ENCODE measurements around the gene KBTBD8. TPM values are rescaled to one million over a fixed set of nuclear protein-coding genes. Genes with fewer than 3 reads are reported as not detected.
A peak's percentile ranks its signal among the peaks of the same experiment; 100 is the strongest.

Gene KBTBD8
- total and polyA plus RNA-seq, 2 of the 13 experiments (the other 11 are each of a cell fraction or from before 2014, with no cell fraction given), result 1.1 to 7.6 TPM

DNA sequence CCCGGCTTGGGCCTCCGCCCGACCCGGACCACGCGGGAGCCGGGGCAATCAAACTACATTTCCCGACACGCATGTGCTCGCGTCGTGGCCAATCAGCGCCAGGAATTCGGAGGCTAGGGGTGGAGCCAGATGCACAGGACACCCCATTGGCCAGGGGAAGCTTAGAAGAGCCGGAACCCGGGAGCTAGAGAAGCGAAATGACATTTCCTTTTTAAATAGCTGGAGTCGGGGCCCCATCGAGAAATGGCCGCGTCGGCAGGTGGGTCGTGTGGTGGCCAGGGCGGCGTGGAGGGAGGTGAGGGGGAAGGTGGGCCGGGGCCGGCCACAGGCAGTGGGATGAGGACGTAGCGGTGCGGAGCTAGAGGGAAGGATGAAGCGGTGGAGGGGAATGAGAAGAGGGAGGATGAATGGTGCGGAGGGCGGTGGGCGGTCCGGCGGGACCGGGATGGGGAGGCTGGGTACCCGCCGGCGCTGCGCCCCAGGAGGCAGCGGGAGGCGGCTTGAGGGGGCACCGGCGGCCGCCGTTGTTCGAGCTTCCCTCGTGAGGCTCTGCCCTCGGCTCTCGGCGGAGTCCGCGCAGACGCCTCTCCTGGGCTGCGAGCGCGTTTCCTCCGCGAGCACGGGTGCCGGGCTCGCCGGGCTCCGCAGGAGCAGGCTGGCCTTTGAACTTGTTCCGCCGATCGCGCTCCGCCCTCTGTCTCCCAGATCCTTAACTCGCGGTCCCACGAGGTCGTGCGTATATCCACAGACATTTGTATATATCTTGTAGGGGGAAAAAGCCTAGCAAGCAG is at the start of gene KBTBD8 (continued):
- TF ChIP-seq, protein P1, sequence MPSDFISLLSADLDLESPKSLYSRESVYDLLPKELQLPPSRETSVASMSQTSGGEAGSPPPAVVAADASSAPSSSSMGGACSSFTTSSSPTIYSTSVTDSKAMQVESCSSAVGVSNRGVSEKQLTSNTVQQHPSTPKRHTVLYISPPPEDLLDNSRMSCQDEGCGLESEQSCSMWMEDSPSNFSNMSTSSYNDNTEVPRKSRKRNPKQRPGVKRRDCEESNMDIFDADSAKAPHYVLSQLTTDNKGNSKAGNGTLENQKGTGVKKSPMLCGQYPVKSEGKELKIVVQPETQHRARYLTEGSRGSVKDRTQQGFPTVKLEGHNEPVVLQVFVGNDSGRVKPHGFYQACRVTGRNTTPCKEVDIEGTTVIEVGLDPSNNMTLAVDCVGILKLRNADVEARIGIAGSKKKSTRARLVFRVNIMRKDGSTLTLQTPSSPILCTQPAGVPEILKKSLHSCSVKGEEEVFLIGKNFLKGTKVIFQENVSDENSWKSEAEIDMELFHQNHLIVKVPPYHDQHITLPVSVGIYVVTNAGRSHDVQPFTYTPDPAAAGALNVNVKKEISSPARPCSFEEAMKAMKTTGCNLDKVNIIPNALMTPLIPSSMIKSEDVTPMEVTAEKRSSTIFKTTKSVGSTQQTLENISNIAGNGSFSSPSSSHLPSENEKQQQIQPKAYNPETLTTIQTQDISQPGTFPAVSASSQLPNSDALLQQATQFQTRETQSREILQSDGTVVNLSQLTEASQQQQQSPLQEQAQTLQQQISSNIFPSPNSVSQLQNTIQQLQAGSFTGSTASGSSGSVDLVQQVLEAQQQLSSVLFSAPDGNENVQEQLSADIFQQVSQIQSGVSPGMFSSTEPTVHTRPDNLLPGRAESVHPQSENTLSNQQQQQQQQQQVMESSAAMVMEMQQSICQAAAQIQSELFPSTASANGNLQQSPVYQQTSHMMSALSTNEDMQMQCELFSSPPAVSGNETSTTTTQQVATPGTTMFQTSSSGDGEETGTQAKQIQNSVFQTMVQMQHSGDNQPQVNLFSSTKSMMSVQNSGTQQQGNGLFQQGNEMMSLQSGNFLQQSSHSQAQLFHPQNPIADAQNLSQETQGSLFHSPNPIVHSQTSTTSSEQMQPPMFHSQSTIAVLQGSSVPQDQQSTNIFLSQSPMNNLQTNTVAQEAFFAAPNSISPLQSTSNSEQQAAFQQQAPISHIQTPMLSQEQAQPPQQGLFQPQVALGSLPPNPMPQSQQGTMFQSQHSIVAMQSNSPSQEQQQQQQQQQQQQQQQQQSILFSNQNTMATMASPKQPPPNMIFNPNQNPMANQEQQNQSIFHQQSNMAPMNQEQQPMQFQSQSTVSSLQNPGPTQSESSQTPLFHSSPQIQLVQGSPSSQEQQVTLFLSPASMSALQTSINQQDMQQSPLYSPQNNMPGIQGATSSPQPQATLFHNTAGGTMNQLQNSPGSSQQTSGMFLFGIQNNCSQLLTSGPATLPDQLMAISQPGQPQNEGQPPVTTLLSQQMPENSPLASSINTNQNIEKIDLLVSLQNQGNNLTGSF (CRISPR knock-in tag; IDR thresholded peaks at IDR 0.05), result no peak
- TF ChIP-seq SAFB2 (CRISPR knock-in tag; IDR thresholded peaks at IDR 0.05; ENCODE audit: borderline replicate concordance, low read depth) (no peak), PTBP1 (IDR thresholded peaks at IDR 0.05; ENCODE audit: low read depth, low read length, poor library complexity, severe bottlenecking) (peak; percentile 49), SNAI1 (CRISPR knock-in tag; IDR thresholded peaks at IDR 0.05; ENCODE audit: borderline replicate concordance) (no peak), ZFP90 (CRISPR knock-in tag; IDR thresholded peaks at IDR 0.05; ENCODE audit: borderline replicate concordance) (0 out of 2 replicates have a peak, but pooled peaks have one; percentile 16), HOXA5 (CRISPR knock-in tag; IDR thresholded peaks at IDR 0.05) (0 out of 2 replicates have a peak, but pooled peaks have one; percentile 30), ASH2L (IDR thresholded peaks at IDR 0.05; ENCODE audit: insufficient read length, low read depth, low read length) (peak; percentile 84), HOXA9 (CRISPR knock-in tag; IDR thresholded peaks at IDR 0.05; ENCODE audit: borderline replicate concordance) (no peak), GLI4 (CRISPR knock-in tag; IDR thresholded peaks at IDR 0.05; ENCODE audit: borderline replicate concordance) (no peak), NCOR1 (IDR thresholded peaks at IDR 0.05; ENCODE audit: borderline replicate concordance, low read length) (no peak), BRCA1 (CRISPR knock-in tag; IDR thresholded peaks at IDR 0.05) (no peak), IRF2 (CRISPR knock-in tag; IDR thresholded peaks at IDR 0.05) (peak; percentile 71; the same call in 1 of the 2 replicates), ZNF30 (CRISPR knock-in tag; IDR thresholded peaks at IDR 0.05) (no peak), NFIC (IDR thresholded peaks at IDR 0.05; ENCODE audit: low read length) (no peak), HIVEP1 (CRISPR knock-in tag; IDR thresholded peaks at IDR 0.05) (no peak), FOXP1 (IDR thresholded peaks at IDR 0.05) (no peak), FOXP1 (CRISPR knock-in tag; IDR thresholded peaks at IDR 0.05) (no peak), SRSF9 (IDR thresholded peaks at IDR 0.05; ENCODE audit: borderline replicate concordance, insufficient read depth, low read depth, low read length, poor library complexity, severe bottlenecking) (no peak), FOXK2 (IDR thresholded peaks at IDR 0.05) (no peak), ZNF788 (CRISPR knock-in tag; IDR thresholded peaks at IDR 0.05; ENCODE audit: borderline replicate concordance) (no peak), RBFOX2 (IDR thresholded peaks at IDR 0.05; ENCODE audit: low read depth, low read length) (peak; percentile 61)
- TF ChIP-seq, protein P2, sequence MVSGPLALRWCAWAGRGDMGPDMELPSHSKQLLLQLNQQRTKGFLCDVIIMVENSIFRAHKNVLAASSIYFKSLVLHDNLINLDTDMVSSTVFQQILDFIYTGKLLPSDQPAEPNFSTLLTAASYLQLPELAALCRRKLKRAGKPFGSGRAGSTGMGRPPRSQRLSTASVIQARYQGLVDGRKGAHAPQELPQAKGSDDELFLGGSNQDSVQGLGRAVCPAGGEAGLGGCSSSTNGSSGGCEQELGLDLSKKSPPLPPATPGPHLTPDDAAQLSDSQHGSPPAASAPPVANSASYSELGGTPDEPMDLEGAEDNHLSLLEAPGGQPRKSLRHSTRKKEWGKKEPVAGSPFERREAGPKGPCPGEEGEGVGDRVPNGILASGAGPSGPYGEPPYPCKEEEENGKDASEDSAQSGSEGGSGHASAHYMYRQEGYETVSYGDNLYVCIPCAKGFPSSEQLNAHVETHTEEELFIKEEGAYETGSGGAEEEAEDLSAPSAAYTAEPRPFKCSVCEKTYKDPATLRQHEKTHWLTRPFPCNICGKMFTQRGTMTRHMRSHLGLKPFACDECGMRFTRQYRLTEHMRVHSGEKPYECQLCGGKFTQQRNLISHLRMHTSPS (CRISPR knock-in tag; IDR thresholded peaks at IDR 0.05; ENCODE audit: low read depth), result no peak
- TF ChIP-seq, protein P3, sequence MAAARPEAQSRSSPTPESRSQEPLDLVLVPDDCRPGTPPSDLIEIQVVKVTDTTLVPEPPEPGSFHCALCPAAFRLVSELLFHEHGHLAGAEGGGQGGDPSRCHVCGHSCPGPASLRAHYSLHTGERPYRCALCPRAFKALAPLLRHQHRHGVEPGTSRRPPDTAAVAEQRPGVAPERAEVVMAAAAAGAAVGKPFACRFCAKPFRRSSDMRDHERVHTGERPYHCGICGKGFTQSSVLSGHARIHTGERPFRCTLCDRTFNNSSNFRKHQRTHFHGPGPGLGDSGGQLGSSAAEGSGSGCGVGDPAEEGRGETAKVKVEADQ (CRISPR knock-in tag; IDR thresholded peaks at IDR 0.05; ENCODE audit: borderline replicate concordance), result no peak

Data from HepG2 (cell line).